Measurements from ENCODE around the gene LYPD8.

DNA sequence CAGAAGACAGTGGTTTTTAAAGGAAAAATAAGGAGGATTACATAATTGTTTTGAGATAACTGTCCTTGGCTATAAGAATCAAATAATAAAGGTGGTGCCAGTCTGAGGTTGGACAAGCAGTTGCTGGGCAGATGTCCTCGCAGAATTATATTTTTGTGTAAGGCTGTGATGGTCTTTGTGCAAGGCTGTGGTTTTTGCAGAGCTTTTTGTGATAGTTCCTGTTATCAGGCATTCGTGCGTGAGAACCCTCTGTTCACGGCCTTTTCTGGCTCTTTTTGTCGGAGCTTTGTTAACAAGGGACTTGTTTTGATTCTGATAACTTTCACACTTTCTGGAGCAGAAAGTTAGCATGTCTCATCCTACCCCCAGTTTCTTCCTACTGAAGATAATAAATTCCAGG, 36.8 kb upstream of the LYPD8 start:
- no peak for TF ChIP-seq CTCF (IDR thresholded peaks at IDR 0.05)
- TF ChIP-seq EP300 (IDR thresholded peaks at IDR 0.05), result no peak
- no peak for TF ChIP-seq POLR2A (IDR thresholded peaks at IDR 0.05; ENCODE audit: low read depth)
- TF ChIP-seq POLR2AphosphoS5 (IDR thresholded peaks at IDR 0.05), result no peak
